NCI-H2196 (cell line): ENCODE measurements around the gene SLC35F1.
A peak's percentile ranks its signal among the peaks of the same experiment; 100 is the strongest.

Experiments used
- DNase-seq: peaks from one replicate; lab custom pipeline; 2025; ENCODE audit not compliant: unreplicated experiment; lab: John Stamatoyannopoulos, UW

SLC35F1 gene

GRCh38 chr6:118305081-118305480, 398.0 kb downstream of the SLC35F1 start:
- no peak for DNase-seq

- no peak for DNase-seq
Measured at GRCh38 chr6:118306392-118307238, 399.6 kb downstream of the SLC35F1 start.

- DNase-seq: no peak
Measured at GRCh38 chr6:118307581-118307980, 400.5 kb downstream of the SLC35F1 start.

GRCh38 chr6:118309337-118310093, 402.5 kb downstream of the SLC35F1 start:
- no peak for DNase-seq

- no peak for DNase-seq
Measured at GRCh38 chr6:118313208-118313607, 406.1 kb downstream of the SLC35F1 start.

GRCh38 chr6:118313762-118314161, 406.7 kb downstream of the SLC35F1 start:
- DNase-seq: no peak

GRCh38 chr6:118316796-118317384, 409.8 kb downstream of the SLC35F1 start:
- no peak for DNase-seq

GRCh38 chr6:118317581-118318563, 410.8 kb downstream of the SLC35F1 start:
- no peak for DNase-seq

- DNase-seq: no peak
Measured at GRCh38 chr6:118318648-118319047, 411.6 kb downstream of the SLC35F1 start.

GRCh38 chr6:118319416-118319815, 412.4 kb downstream of the SLC35F1 start:
- DNase-seq: no peak

- peak; percentile 8 for DNase-seq
Measured at GRCh38 chr6:118319894-118320649, 413.0 kb downstream of the SLC35F1 start.

- DNase-seq: no peak
Measured at GRCh38 chr6:118320652-118321051, 413.6 kb downstream of the SLC35F1 start.

- no peak for DNase-seq
Measured at GRCh38 chr6:118324116-118324515, 417.1 kb downstream of the SLC35F1 start.

- no peak for DNase-seq
Measured at GRCh38 chr6:118325220-118325860, 418.3 kb downstream of the SLC35F1 start.

GRCh38 chr6:118326712-118327111, 419.6 kb downstream of the SLC35F1 start:
- DNase-seq: no peak

- no peak for DNase-seq
Measured at GRCh38 chr6:118327237-118327636, 420.2 kb downstream of the SLC35F1 start.

GRCh38 chr6:118333772-118334171, 426.7 kb downstream of the SLC35F1 start:
- no peak for DNase-seq

GRCh38 chr6:118334634-118335033, 427.6 kb downstream of the SLC35F1 start:
- no peak for DNase-seq

- DNase-seq: peak; percentile 62
Measured at GRCh38 chr6:118335325-118335816, 428.3 kb downstream of the SLC35F1 start.
